ENCODE results near the gene PNRC1. TPM values are rescaled to one million over a fixed set of nuclear protein-coding genes. Genes with fewer than 3 reads are reported as not detected.
"Not testable (repeated sequence)": the region's sequence is repeated elsewhere in the genome, so short reads cannot be mapped to it uniquely, and the experiment has no call there.

The PNRC1 gene
- total RNA-seq, 8 experiments from 2014 or later = 39.4 to 201 (median 62.8) TPM

- Histone ChIP-seq H3K4me1 (replicated peaks in 1 of 2) (no peaks in the 10 kb centered on the region), H3K27ac (no peak overlapping the region), H3K4me3 (no peak overlapping the region)
- in situ Hi-C loops (cut with MboI; ENCODE audit: low pct_unique_long_range_greater_than_20kb in 2 of 9, low sequenced_read_pairs in 9 of 9, unreplicated experiment in 9 of 9) = loop anchor here in 1 of 9 experiments (10.0 kb wide), 1 partner anchor 122 kb away; no protein-coding TSS in a partner anchor
- peak in 3 of 8 experiments; percentile 73 to 77 (median 77) for ATAC-seq (replicated peaks in 6 of 8)
These were observed 42.1 kb downstream of the PNRC1 start for GRCh38 chr6:89122625-89123024.

- H3K27ac ChIP-seq; H3K4me3 ChIP-seq; ATAC-seq (replicated peaks in 6 of 8); H3K4me1 ChIP-seq (replicated peaks in 1 of 2): not testable (repeated sequence)
- in situ Hi-C loops (cut with MboI; ENCODE audit: low pct_unique_long_range_greater_than_20kb in 2 of 9, low sequenced_read_pairs in 9 of 9, unreplicated experiment in 9 of 9) = loop anchor here in 1 of 9 experiments (10.0 kb wide), 1 partner anchor 117 kb away; no protein-coding TSS in a partner anchor
- WGBS, 10 experiments = 14 to 90% (median 78%) methylated on average over 1 to 2 of the region's 2 CpGs; no CpG with 5 or more reads in 6 of the 10 experiments
These were observed 47.7 kb downstream of the PNRC1 start for GRCh38 chr6:89128256-89128671.

- no peak for ATAC-seq (replicated peaks in 6 of 8)
- no peak overlapping the region for H3K27ac ChIP-seq
- no peaks in the 10 kb centered on the region for H3K4me1 ChIP-seq (replicated peaks in 1 of 2)
- H3K4me3 ChIP-seq = no peak overlapping the region
- 81 to 100% (median 94%) methylated on average over 1 to 3 of the region's 3 CpGs; no CpG with 5 or more reads in 2 of the 10 experiments for WGBS, 10 experiments
- in situ Hi-C loops (cut with MboI; ENCODE audit: low pct_unique_long_range_greater_than_20kb in 2 of 9, low sequenced_read_pairs in 9 of 9, unreplicated experiment in 9 of 9) = no loop called here
These were observed 51.0 kb downstream of the PNRC1 start for GRCh38 chr6:89131599-89131998.

- no peak overlapping the region for H3K4me3 ChIP-seq
- in situ Hi-C loops (cut with MboI; ENCODE audit: low pct_unique_long_range_greater_than_20kb in 2 of 9, low sequenced_read_pairs in 9 of 9, unreplicated experiment in 9 of 9) = no loop called here
- H3K4me1 ChIP-seq (replicated peaks in 1 of 2) = no peaks in the 10 kb centered on the region
- no peak overlapping the region for H3K27ac ChIP-seq
- ATAC-seq (replicated peaks in 6 of 8) = no peak
- 70 to 100% (median 88%) methylated on average over 1 to 2 of the region's 2 CpGs; no CpG with 5 or more reads in 5 of the 10 experiments for WGBS, 10 experiments
These were observed 51.5 kb downstream of the PNRC1 start for GRCh38 chr6:89132057-89132456.

DNA sequence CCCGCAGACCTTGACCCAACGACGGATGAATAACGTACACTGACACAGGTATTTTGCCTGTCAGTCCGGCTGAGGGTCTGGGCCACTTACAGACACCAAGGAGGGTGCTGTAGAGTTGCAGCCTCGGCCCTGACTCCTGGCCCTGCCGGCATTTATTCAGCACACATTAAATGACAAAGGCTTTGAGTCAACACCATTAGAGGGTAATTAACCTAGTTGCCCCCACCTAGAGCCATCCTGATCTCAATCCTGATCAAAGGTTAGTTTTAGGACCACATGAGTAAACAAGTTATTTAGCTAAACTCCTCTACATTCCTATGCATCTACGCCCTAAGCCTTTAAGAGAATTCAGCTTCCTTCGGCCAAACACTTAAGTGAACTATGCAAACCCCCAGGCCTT is 53.4 kb downstream of the PNRC1 start:
- Histone ChIP-seq H3K4me3 (no peak overlapping the region), H3K4me1 (replicated peaks in 1 of 2) (no peaks in the 10 kb centered on the region), H3K27ac (no peak overlapping the region)
- 37 to 92% (median 61%) methylated on average over 2 to 8 of the region's 9 CpGs; no CpG with 5 or more reads in 5 of the 10 experiments for WGBS, 10 experiments
- in situ Hi-C loops (cut with MboI; ENCODE audit: low pct_unique_long_range_greater_than_20kb in 2 of 9, low sequenced_read_pairs in 9 of 9, unreplicated experiment in 9 of 9) = no loop called here
- ATAC-seq (replicated peaks in 6 of 8) = no peak

GRCh38 chr6:89134723-89135122 is 54.2 kb downstream of the PNRC1 start:
- Histone ChIP-seq H3K4me1 (replicated peaks in 1 of 2) (no peaks in the 10 kb centered on the region), H3K27ac (no peak overlapping the region), H3K4me3 (no peak overlapping the region)
- ATAC-seq (replicated peaks in 6 of 8) = peak in 1 of 8 experiments; percentile 38
- WGBS, 10 experiments = 20 to 83% (median 50%) methylated on average over 1 to 3 of the region's 3 CpGs; no CpG with 5 or more reads in 5 of the 10 experiments
- in situ Hi-C loops (cut with MboI; ENCODE audit: low pct_unique_long_range_greater_than_20kb in 2 of 9, low sequenced_read_pairs in 9 of 9, unreplicated experiment in 9 of 9) = no loop called here

Other genes starting within 250 kb of the PNRC1 start
- gene RNGTT, start 117.1 kb upstream of the PNRC1 start, total RNA-seq = 10 to 100 TPM; 11.7 to 24.0 (median 18.4) TPM
- 10 to 100 TPM in 5 of 8 experiments, 1 to 10 TPM in 2, under 1 TPM in 1; 0.25 to 21.6 (median 12.9) TPM for gene SRSF12, start 37.3 kb downstream of the PNRC1 start, total RNA-seq
- gene PM20D2, start 65.3 kb downstream of the PNRC1 start, total RNA-seq = 10 to 100 TPM in 1 of 8 experiments, 1 to 10 TPM in 7; 1.9 to 12.3 (median 6.7) TPM
- 1 to 10 TPM in 3 of 8 experiments, under 1 TPM in 2, not detected in 3; 0.21 to 3.2 (median 1.5) TPM for gene GABRR1, start 136.6 kb downstream of the PNRC1 start, total RNA-seq
- gene GABRR2, start 234.5 kb downstream of the PNRC1 start, total RNA-seq = under 1 TPM; 0.16 to 0.66 (median 0.34) TPM

All from motor neuron (in vitro differentiated cells).